Adrenal gland (tissue), 5 donors: ENCODE results near the gene ZBTB7C.

Experiments
- CTCF ChIP-seq, 6 experiments: fragments of 450-650 bp in 4 of 6; fragments of 200-600 bp in 2 of 6; sonication (generic) in 1 of 6; IDR thresholded peaks; 1 replicate in 5 of 6; 2 replicates in 1 of 6; pipeline versions ENCODE4 v1.5.1 to v1.8.0; 2016 to 2021; ENCODE audit warnings: antibody characterized with exemption in 6 of 6, mild to moderate bottlenecking in 2 of 6, moderate library complexity in 1 of 6
- POLR2A ChIP-seq, 2 donors: fragments of 450-650 bp; IDR thresholded peaks; one replicate each; pipeline ENCODE4 v1.6.1; 2017; ENCODE audit warnings: antibody characterized with exemption in 2 of 2, mild to moderate bottlenecking in 2 of 2, moderate library complexity in 1 of 2
- donor health status: DM: no; HTN: no; CAD: no.

GRCh38 chr18:48100165-48100575, 309.0 kb downstream of the ZBTB7C start:
- no peak for TF ChIP-seq POLR2A (IDR thresholded peaks at IDR 0.05)
- no peak for TF ChIP-seq CTCF (IDR thresholded peaks at IDR 0.05)
